ENCODE results near the gene ZC3HAV1.

DNA sequence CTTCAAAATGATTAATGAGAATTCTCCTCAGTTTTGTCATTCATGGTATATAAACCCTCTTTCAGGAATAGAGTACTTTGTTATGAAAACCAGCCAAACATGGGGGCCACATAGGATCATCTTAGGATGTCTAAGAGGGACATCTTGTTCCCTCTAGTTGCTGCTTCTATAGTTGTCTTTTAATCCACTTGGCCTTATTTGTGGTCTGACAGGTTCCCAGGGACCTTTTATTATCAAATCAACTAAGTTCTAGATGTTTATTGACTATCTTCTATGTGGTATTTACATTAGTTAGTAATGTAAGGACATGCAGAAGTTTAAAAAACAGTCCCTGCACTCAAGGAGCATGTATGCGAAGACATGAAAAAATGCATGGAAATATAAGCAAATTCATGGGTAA is 1.6 kb upstream of the ZC3HAV1 start:
- no peak for TF ChIP-seq EZH2 (IDR thresholded peaks at IDR 0.05; ENCODE audit: borderline replicate concordance, low read depth, low read length)
- TF ChIP-seq MCM2 (IDR thresholded peaks at IDR 0.05; ENCODE audit: low read depth), result no peak

Data from K562 (cell line).